Natural killer cell treated with Interleukin-12 subunit alpha and Interleukin-12 subunit beta and Interleukin-15 and Interleukin-18, amount 100 ng/mL, for 72 hours (primary cell): ENCODE data around the gene SLAMF8. TPM values are rescaled to one million over a fixed set of nuclear protein-coding genes. Genes with fewer than 3 reads are reported as not detected.

Experiments
- ATAC-seq, 2 donors: fragments of 150-1000 bp; cut with Tn5 transposase in 1 of 2; sonication (Bioruptor Pico), chemical (Tn5 transposase) in 1 of 2; 2 replicates each; pipeline ENCODE4 v1.10.0; 2021
- DNase-seq: peaks from one replicate; pipeline ENCODE4 v3.0.0; 2022; ENCODE audit warnings: low spot score
- H3K27ac Mint-ChIP-seq, 2 donors: 1 replicate in 1 of 2; 2 replicates in 1 of 2; pipeline ENCODE4 v1.8.0; 2022; ENCODE audit warnings: mixed read lengths in 2 of 2, mild to moderate bottlenecking in 1 of 2, moderate library complexity in 1 of 2
- H3K27me3 Mint-ChIP-seq, 2 donors: 1 replicate in 1 of 2; 2 replicates in 1 of 2; pipeline ENCODE4 v1.8.0; 2022; ENCODE audit warnings: mixed read lengths in 2 of 2
- H3K36me3 Mint-ChIP-seq: one replicate; pipeline ENCODE4 v1.8.0; 2022; ENCODE audit warnings: mixed read lengths
- H3K4me1 Mint-ChIP-seq, 2 donors: 1 replicate in 1 of 2; 2 replicates in 1 of 2; pipeline ENCODE4 v1.8.0; 2022; ENCODE audit warnings: low read depth in 2 of 2, mixed read lengths in 2 of 2, mild to moderate bottlenecking in 1 of 2
- H3K4me3 Mint-ChIP-seq: one replicate; pipeline ENCODE4 v1.8.0; 2022; ENCODE audit warnings: mixed read lengths
- H3K9me3 Mint-ChIP-seq: 2 replicates; pipeline ENCODE4 v1.8.0; 2022; ENCODE audit warnings: mixed read lengths
- total RNA-seq, 2 donors: library from RNA; stranded (reverse); gene quantifications; one replicate each; pipeline ENCODE4 v1.2.3, GENCODE V29; 2022

SLAMF8 gene
- total RNA-seq, 2 donors from 2014 or later, result 0.29 to 2.1 TPM

DNA sequence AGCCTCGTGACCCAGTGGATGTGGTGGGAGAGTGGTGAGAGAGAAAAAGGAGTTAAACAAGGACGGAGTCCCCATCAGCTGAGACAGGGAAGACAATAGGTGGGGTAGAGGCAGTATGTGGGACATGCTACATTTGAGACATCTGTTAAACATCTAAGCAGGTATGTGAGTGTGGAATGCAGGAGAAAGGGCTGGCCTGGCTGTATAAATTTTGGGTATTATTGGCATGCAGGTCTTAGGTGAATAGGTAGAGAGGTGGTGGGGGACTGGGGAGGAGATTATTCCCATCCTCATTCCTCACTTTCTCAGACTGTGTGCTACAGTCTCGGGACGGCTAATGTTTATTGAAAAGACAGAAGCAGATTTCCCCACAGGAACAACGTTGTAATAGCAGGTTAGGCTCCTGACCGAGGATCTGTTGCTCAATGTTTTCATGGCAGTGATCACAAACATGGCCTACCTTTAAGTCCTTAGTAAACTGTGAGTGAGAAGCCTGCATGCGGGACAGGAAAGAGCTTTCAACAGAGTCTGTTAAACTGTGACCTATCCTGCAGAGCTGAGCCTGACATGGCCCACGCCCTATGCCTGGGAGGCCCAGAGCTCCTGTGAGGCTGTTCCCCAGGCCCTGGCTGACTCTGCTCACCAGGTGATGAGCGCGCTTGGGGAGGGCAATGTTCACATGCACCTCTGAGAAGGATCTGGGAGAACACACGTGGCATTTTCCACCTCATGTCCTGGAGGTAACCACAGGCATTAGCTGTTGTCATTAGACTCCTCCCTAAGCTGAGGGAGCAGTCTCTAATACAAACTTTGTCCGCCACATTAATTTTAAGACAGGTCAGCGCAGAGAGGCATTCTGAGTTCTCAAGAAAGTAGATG, 19.3 kb downstream of the SLAMF8 start:
- ATAC-seq (no peak), DNase-seq (no peak)
- H3K9me3 Mint-ChIP-seq, result no peaks in the 10 kb centered on the region
- H3K4me3 Mint-ChIP-seq, result no peak overlapping the region
- no peak overlapping the region for H3K27ac Mint-ChIP-seq
- H3K27me3 Mint-ChIP-seq, result peaks cover 24 to 28% of the 10 kb centered on the region in 2 donors
- no peaks in the 10 kb centered on the region for H3K36me3 Mint-ChIP-seq
- peaks cover 0 to 16% of the 10 kb centered on the region in 2 donors for H3K4me1 Mint-ChIP-seq

DNA sequence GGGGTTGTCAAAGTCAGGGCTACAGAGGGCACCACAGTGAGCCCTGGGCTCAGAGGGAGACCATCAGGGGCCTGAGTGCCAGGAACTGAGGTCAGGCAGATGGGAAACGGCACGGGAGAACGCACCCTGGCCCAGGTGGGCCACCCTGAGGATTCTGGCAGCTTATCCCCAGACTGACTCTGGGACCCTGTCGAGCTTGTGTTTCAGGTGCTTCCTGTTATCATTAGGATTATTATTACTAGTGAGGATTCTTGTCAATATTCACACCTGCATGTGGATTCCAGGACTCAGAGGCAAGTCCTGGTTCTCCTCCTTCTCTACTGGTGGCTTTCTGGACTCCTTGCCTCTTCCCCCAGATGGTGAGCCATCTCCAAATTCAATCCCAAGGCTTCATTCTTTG, 20.6 kb downstream of the SLAMF8 start:
- no peaks in the 10 kb centered on the region for H3K36me3 Mint-ChIP-seq

DNA sequence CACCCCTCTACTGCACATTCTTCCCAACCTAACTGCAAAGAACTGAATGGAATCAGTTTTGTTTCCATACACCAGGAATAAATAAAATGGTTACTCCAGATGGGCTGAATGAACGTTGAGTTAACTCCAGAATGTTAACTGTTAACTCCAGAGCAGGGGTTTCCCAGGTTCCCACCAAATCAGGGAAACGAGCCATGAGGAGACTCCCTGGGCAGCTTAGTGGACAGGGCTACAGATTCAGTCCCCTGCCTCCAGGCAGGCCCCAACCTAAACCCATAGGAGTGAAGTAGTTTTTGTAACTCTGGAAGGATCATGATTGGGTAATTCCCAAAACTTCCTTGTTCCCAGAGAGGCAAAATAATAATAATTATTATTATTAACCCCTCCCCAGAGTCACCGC, 21.7 kb downstream of the SLAMF8 start:
- DNase-seq, result no peak
- H3K4me1 Mint-ChIP-seq, result peaks cover 0 to 10% of the 10 kb centered on the region in 2 donors
- no peaks in the 10 kb centered on the region for H3K9me3 Mint-ChIP-seq
- H3K4me3 Mint-ChIP-seq, result no peak overlapping the region
- no peaks in the 10 kb centered on the region for H3K36me3 Mint-ChIP-seq
- H3K27me3 Mint-ChIP-seq, result peaks cover 15 to 21% of the 10 kb centered on the region in 2 donors
- no peak for ATAC-seq
- no peak overlapping the region for H3K27ac Mint-ChIP-seq

More for the DNA sequence above, 20.6 kb downstream of the SLAMF8 start:
- Mint-ChIP-seq H3K27ac (no peak overlapping the region), H3K27me3 (peaks cover 15 to 22% of the 10 kb centered on the region in 2 donors), H3K4me3 (no peak overlapping the region), H3K4me1 (peaks cover 0 to 10% of the 10 kb centered on the region in 2 donors), H3K9me3 (no peaks in the 10 kb centered on the region)
- no peak for ATAC-seq
- no peak for DNase-seq

DNA sequence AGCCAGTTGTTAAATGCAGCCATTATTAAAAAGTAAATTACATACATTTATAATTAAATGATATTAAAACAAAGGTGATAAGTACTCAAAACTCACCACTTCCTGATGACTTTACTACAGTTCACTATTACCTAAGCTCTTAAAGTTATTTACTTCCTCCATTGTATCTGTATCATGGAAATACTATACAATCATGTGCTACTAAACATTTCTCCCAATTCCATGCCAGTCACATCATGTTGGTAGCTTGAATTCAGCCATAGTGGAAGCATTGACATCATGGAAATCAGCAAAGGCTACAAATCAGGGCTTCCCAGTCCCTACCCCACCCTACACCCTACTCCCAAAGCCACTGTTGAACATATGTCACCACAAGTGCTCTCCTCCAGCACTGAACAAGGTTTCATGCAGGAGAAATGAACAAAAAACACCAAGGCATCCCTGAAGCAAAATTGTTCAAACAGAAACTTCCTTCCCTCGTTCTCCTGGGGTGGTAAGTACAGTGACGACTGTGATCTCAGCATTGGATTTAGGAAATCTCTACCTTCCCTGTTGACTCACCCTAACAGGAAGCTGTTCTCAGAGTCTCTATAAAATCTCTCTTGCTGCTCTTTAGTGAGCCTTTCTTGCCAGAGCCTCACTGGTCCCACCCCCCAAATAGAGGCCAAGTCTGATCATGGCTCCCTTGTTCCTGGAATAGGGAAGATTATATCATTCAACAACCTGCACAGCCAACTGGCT, 23.1 kb downstream of the SLAMF8 start:
- no peaks in the 10 kb centered on the region for H3K9me3 Mint-ChIP-seq
- no peaks in the 10 kb centered on the region for H3K36me3 Mint-ChIP-seq
- DNase-seq (no peak), ATAC-seq (no peak)
- peaks cover 2 to 11% of the 10 kb centered on the region in 2 donors for H3K27me3 Mint-ChIP-seq
- H3K27ac Mint-ChIP-seq, result no peak overlapping the region
- peaks cover 7 to 16% of the 10 kb centered on the region in 2 donors for H3K4me1 Mint-ChIP-seq
- H3K4me3 Mint-ChIP-seq, result no peak overlapping the region

DNA sequence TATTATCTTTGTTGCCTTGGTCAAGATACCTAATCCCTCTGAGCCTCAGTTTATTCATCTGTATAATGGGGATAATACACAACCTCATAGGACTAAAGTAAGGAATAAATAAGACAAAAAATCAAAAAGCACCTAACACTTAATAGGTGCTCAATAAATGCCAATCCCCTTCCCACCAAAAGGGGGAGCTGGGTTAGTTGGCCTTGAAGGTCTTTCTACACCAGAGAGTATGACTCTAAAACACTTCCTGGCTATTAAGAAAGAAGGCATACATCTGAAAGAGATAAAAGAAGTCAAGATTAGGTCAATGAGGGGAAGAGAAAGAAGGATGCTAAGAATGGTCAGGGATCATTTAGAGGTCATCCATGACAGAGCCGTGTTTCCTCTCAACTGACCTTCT, 24.7 kb downstream of the SLAMF8 start:
- Mint-ChIP-seq H3K27me3 (peaks cover 0 to 6% of the 10 kb centered on the region in 2 donors), H3K36me3 (no peaks in the 10 kb centered on the region), H3K4me1 (peaks cover 13 to 17% of the 10 kb centered on the region in 2 donors), H3K9me3 (no peaks in the 10 kb centered on the region), H3K4me3 (no peak overlapping the region), H3K27ac (no peak overlapping the region)
- ATAC-seq, result no peak
- DNase-seq, result no peak

DNA sequence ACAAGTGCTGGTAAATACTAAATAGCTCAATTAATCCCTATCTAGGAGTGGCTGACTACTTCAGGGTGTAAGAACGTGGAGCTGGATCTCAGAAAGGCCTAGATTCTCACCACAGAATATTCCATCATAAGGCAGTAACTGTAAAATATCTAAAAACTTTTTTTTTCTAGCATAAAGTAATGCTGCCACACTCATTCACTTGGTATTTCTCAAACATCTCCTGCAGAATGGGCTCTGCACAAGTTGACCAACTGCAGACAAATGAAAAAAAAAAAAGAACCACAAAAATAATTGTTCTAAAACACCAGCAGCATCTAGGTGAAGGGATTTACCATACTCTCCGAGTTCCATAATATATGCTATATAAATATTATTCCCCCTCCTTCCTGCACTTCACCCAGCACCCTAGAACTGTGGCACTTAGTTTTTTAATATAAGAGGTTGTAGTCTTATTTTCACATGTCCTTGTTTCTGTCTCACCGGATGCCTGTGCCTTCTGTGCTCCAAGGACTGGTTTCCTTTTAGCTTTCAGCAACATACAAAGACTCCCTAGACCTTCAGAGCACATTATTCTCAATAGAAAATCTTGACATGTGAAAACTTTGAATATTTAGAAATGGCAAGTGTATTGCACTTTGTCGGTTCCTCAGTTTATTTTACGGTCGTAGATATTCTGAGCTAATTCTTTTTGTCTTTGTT, 26.9 kb downstream of the SLAMF8 start:
- Mint-ChIP-seq H3K36me3 (no peaks in the 10 kb centered on the region), H3K27ac (no peak overlapping the region), H3K27me3 (no peaks in the 10 kb centered on the region), H3K4me1 (peaks cover 13% of the 10 kb centered on the region in 2 donors), H3K4me3 (peak overlapping the region; percentile 73), H3K9me3 (no peaks in the 10 kb centered on the region)
- ATAC-seq (no peak), DNase-seq (no peak)

DNA sequence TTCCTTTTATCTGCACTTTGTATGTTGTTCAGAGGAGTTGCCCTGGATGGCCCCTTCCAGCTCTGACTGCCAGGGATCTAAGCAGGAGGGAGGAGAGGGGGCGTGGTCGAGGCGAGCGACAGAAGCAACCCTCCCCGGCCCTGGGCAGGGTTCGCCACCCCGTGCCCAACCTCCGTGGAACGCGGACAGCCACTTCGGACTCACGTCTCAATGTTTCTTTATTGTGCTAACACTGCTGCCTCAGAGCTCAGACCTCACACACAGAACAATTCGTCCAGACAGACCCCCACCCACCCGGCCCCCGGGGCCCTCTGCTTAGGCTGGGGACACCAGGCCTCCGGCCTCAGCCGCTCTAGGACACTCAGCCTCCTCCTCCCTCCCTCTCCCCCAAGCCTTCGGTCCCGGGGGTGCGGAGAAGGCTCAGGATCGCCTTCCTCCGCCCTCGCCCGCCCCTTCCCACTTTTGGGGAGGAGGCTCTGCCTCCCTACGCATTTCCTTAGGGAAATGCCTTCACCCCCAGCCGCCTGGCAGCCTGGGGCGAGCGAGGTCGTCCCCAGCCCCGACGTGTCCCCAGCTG, 27.5 kb downstream of the SLAMF8 start:
- ATAC-seq (peak in 1 of 2 donors; percentile 13), DNase-seq (no peak)
- no peaks in the 10 kb centered on the region for H3K9me3 Mint-ChIP-seq
- no peak overlapping the region for H3K27ac Mint-ChIP-seq
- H3K36me3 Mint-ChIP-seq, result no peaks in the 10 kb centered on the region
- peak overlapping the region; percentile 73 for H3K4me3 Mint-ChIP-seq
- H3K4me1 Mint-ChIP-seq, result peaks cover 13% of the 10 kb centered on the region in 2 donors
- H3K27me3 Mint-ChIP-seq, result no peaks in the 10 kb centered on the region

DNA sequence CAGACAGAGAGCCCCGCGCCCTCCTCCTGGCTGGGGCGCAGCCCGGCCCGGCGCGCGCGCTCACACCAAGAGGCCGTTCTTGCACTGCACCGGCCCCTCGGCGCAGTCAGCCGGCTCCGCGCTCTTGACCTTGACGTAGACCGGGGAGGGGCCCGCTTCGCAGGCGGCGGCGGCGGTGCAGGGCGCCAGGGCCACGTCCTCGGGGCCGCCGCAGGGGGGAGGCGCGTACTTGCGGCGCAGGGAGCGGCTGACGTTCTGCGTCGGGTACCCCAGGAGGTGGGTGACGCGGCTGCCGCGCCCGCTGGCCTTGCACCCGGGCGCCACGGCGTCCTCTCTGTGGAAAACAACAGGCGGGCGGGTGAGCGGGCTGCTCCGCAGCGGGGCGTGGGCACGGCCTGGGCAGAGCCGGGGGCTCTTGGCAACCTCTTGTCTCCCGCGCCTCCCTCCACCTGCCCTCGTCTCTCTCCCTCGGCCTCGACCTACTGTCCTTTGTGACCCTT, 28.1 kb downstream of the SLAMF8 start:
- peaks cover 13% of the 10 kb centered on the region in 2 donors for H3K4me1 Mint-ChIP-seq
- peak overlapping the region; percentile 2 to 54 for H3K27ac Mint-ChIP-seq
- H3K9me3 Mint-ChIP-seq, result no peaks in the 10 kb centered on the region
- peak overlapping the region; percentile 94 for H3K4me3 Mint-ChIP-seq
- H3K27me3 Mint-ChIP-seq, result no peaks in the 10 kb centered on the region
- DNase-seq (peak; percentile 81), ATAC-seq (peak; percentile 95 to 96)
- no peaks in the 10 kb centered on the region for H3K36me3 Mint-ChIP-seq

DNA sequence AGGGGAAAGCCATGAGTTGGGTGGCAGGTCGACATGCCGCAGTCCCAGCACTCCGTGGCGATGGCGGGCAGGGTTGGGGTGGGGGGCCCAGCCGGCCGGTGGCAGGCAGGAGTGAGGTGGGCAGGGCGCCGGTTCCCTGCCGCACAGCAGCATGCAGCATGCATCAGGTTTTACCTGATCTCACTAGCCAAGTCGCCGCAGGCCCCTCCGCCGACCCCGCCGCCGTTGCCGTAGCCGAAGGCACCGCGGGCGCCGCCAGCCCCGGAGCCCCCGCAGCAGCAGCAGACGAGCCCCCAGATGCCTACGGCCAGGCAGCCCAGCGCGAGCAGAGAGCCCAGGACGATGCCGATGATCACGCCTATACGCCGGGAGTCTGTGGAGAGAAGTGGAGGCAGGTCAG, 29.0 kb downstream of the SLAMF8 start:
- H3K27ac Mint-ChIP-seq, result peak overlapping the region in 1 of 2 donors; percentile 54
- no peaks in the 10 kb centered on the region for H3K27me3 Mint-ChIP-seq
- no peaks in the 10 kb centered on the region for H3K9me3 Mint-ChIP-seq
- ATAC-seq (no peak), DNase-seq (no peak)
- peaks cover 10 to 13% of the 10 kb centered on the region in 2 donors for H3K4me1 Mint-ChIP-seq
- no peaks in the 10 kb centered on the region for H3K36me3 Mint-ChIP-seq
- H3K4me3 Mint-ChIP-seq, result no peak overlapping the region

DNA sequence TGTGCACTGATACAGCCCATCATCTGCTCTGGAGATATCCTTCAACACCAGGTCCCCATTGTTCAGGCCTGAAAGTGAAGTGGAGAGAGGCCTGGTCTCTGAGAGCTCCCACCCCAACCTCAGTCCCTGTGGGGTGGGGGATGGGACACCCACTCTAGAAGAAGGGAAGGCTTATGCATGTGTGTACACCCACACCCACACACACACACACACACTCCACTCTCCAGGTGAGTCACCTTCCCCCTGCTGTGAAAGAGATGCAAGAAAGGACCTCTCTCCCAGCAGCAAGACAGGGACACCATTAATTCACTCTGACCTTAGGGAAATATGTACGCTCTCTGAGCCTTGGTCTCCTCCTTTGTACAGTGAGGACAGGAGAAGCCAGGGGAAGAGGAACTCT, 29.9 kb downstream of the SLAMF8 start:
- Mint-ChIP-seq H3K9me3 (no peaks in the 10 kb centered on the region), H3K27me3 (no peaks in the 10 kb centered on the region), H3K4me3 (peak overlapping the region; percentile 1), H3K4me1 (peaks cover 10 to 13% of the 10 kb centered on the region in 2 donors), H3K27ac (no peak overlapping the region), H3K36me3 (no peaks in the 10 kb centered on the region)
- DNase-seq (no peak), ATAC-seq (no peak)

DNA sequence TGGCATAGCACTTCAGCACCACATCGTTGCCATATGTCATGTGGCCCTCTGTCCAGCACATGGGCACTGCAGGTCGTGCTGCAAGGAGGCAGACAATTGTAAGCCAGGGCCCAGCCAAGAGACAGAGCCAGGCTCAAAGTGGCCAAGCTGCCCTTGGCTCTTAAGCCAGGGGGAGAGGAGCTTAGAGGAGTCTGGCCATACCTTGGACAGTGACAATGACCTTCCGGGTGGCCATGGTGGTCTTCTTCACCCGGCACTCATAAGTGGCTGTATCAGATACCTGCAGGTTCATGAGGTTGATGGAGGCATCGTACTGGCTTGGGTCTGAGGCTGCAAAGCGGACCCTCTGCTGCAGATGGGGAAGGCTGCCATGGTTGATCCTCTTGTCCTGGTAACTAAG, 31.2 kb downstream of the SLAMF8 start:
- no peak for ATAC-seq
- H3K27me3 Mint-ChIP-seq, result peaks cover 0 to 2% of the 10 kb centered on the region in 2 donors

DNA sequence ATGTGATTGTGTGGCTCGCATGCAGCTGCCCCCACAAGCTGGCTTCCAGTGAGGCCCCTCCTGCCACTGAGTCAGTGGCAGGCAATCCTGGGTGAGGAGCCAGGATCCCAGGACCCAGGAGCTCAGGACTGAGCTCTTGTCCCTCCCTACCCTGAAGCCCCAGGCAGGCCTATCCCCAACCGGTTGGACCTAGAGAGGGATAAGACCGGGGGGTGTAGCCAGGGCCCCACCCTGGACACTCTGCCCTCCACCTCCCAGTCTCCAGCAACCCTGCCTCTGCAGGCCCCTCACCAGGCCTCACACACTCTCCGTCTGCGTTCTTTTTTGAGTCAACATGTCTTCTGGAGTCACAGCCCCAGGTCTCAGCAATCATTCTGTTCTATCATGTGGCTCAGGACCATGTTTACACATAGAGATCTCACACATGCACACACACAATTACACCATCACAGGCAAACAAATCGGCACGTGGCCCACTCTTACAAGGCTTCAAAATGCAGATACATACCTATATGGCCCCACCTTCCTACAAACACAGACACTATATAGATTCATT, 33.2 kb downstream of the SLAMF8 start:
- no peak for DNase-seq
- Mint-ChIP-seq H3K27me3 (peaks cover 0 to 6% of the 10 kb centered on the region in 2 donors), H3K4me3 (no peak overlapping the region), H3K4me1 (peaks cover 5 to 6% of the 10 kb centered on the region in 2 donors), H3K27ac (no peak overlapping the region), H3K9me3 (no peaks in the 10 kb centered on the region), H3K36me3 (no peaks in the 10 kb centered on the region)
- no peak for ATAC-seq

More for the DNA sequence above, 31.2 kb downstream of the SLAMF8 start:
- no peak overlapping the region for H3K4me3 Mint-ChIP-seq
- H3K36me3 Mint-ChIP-seq, result no peaks in the 10 kb centered on the region
- H3K4me1 Mint-ChIP-seq, result peaks cover 10 to 13% of the 10 kb centered on the region in 2 donors
- H3K27ac Mint-ChIP-seq, result no peak overlapping the region
- DNase-seq, result no peak
- no peaks in the 10 kb centered on the region for H3K9me3 Mint-ChIP-seq

DNA sequence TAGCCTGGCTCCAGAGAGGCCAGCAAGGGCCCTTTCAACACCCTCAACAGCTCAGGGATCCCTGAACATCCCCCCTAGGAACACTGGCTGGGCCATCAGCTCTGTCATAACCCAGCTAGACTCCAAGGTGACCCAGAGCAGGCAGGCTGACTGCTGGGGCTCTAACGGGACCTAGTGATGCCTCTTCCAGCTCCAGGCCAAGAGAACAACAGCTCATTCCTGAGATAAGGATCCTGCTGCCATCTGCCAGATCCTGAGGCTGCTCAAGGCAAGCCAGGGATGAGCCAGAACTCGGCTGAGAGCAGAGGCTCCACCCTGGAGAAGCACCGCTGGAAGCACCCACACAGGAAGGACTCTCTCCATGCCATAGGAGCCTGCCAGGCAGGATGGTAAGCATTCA, 33.8 kb downstream of the SLAMF8 start:
- no peak overlapping the region for H3K27ac Mint-ChIP-seq

More for the DNA sequence above, 33.8 kb downstream of the SLAMF8 start:
- DNase-seq (no peak), ATAC-seq (no peak)
- H3K27me3 Mint-ChIP-seq, result peaks cover 0 to 8% of the 10 kb centered on the region in 2 donors
- peaks cover 0 to under 1% of the 10 kb centered on the region in 2 donors for H3K4me1 Mint-ChIP-seq
- no peak overlapping the region for H3K4me3 Mint-ChIP-seq
- no peaks in the 10 kb centered on the region for H3K9me3 Mint-ChIP-seq
- no peaks in the 10 kb centered on the region for H3K36me3 Mint-ChIP-seq
